HG03432 (cell line): ENCODE results near the gene CNTNAP5.

Experiments
- ATAC-seq: cut with Tn5 transposase; IDR thresholded peaks from one replicate; pipeline ENCODE4 v1.9.1; 2021; ENCODE audit warnings: mild to moderate bottlenecking, moderate library complexity; ENCODE audit not compliant: unreplicated experiment

The CNTNAP5 gene

DNA sequence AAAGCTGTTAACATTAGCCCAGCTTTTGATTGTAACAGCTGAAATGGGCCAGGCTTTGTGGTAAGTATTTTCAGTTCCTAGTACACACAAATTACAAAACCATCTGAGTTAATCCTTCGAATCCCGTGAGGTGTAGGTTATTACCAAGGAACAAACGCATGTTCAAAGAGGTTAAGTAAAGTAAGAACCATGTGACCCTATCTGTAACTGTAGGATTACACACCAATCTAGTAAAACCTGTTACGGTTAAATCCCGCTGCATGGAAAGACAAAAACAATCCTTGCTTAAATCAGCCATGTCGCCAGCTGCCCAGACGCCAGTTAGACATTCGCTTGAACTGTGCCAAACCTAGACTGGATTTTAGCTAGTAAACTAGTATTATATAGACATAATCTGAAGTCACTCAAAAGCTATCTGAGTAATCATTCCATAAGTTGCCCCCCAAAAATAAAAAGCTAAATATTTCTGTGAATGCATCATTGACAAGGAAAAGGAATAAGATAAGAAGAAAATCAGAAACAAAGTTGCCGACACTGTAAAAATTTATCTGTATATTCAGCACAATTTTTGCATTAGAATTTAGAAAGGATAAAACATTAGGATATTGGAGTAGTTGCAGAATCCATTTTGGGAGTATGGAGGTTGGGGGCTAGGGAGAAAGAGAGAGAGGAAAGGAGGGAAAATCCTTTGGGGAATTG is 638.0 kb downstream of the CNTNAP5 start:
- no peak for ATAC-seq

DNA sequence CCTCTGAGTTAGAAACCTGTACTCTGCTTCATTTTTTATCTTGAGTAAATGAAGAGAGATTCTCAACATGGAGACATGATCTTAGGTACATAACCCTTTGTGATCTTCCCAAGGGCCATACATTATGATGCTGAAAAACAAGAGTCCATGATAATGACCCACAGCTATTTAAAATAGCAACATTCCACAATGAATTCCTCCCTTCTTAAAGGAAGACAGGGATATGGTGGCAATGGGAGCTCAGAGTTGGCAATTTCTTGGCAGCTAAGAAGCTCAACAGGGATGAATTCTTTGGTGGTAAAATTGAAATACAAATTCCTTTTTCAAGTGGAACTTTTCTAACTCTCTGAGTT is 638.5 kb downstream of the CNTNAP5 start:
- ATAC-seq: no peak

DNA sequence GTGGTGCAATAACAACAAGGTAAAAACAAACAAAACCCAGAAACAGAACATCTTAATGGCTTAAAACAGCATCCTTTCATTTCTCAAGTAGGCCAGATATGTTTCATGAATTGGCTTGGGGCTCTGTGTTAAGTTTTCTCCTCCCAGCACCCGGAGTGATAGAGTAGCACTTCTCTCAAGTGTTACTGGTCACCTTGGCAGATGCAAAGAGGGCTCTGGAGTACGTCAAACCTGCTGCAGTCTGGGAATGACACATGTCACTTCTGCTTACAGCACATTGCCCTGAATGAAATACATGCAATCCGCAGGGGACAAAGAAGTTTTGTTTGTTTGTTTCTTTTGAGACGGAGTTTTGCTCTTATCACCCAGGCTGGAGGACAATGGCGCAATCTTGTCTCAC is 639.3 kb downstream of the CNTNAP5 start:
- no peak for ATAC-seq

DNA sequence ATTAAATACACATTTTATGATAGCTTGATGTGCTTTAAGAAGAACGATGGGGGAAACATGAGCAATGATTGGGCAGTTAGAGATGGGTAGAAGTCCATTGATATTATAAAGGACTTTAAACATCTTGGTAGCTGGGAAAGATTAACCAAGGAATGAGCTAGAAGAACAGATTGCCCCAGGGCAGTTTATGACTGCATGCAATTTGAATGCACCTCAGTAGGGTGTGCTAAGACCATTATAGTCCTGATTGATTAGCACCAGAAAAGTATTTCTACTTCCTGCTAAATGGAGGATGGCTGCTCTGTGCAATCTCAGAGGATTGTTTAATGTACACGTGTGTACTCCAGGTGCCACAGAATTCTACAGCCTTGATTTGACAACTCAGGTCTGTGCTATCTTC is 641.9 kb downstream of the CNTNAP5 start:
- no peak for ATAC-seq

DNA sequence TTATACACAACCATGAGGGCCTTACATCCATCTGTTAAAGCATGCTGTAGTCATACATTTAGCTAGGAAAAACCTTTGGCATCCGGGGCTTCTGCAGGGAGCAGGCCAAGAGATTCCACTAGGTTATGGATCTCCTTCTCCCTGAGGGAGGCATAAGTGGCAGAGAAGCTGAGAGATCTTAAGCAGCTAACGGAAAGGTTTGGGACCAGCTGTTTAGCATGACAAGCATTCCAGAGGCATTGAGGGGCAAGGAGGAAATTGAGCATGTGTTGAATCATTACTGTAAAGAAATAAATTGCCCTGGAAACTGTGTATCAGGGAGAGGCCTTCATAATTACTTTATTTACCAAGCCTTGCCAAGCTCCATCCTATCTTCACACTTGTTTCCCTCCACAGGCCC is 643.1 kb downstream of the CNTNAP5 start:
- no peak for ATAC-seq

DNA sequence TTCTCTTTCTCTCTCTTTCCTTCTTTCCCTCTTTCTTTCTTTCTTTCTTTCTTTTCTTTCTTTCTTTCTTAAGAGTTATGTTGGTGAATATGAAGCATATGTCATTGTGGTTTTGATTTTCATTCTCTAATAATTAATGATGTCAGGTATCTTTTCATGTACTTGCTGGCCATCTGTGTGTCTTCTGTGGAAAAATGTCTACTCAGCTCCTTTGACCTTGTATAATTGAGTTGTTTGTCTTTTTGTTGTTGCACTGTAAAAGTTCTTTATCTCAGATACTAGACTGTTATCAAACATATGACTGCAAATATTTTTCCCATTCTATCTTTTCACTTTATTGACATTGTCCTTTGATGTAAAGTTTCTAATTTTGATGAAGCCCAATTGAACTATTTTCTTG is 645.1 kb downstream of the CNTNAP5 start:
- no peak for ATAC-seq

DNA sequence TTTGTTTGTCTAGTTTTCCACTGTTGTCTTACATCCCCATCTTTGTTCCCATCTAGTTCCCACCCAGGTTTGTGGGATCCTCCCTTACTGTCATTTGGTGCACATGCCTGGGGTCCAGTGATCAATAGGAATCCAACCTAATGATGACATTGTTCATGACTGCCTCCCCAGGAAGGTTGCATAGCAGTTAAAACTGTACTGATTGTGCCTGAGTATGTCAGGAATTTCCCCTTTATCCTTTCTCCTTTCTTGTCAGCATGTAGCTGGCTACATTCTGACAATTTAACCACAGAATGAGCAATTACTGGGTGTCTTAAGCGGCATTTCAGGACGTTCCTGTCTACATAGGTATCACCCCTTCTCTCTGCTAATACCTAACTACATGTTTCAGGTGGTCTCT is 653.0 kb downstream of the CNTNAP5 start:
- no peak for ATAC-seq

DNA sequence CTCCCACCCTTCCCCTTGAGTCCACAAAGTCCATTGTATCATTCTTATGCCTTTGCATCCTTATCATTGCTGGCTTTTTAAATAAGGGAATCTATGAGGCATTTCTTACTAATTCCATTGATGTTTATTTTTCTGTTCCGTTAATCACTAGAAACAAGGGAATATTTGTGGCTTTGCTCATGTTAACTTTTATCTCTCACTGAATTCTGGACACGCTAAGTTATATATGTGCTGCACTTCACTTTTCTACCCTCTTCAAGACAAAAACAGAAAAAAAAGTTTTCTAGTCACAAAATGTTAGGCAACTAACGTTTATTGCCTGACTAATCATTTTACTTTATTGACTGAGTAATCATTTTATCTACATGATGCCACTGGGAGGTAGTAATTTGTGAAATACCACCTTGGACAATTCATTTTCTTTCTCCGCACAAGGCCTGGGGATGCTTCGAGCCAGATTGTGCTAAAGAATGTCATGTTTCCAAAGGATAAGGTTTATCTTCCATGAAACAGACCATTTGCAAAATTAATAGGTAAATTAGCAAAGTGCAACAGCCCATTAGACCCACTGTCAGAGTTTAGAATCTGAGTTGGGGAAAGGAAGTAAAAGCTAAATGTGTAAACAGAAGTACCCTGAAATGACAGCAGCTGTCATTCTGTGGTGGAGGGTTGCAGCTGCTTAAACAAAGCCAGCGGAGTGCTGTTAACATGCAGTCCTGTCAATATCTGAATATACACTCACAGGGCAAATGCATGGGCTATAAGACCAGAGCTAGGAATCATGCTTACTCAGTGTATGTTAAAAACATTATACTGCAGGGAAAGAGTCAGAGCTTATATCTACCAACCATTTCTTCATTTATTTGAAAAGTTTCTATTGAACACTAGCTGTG is 658.7 kb downstream of the CNTNAP5 start:
- no peak for ATAC-seq

DNA sequence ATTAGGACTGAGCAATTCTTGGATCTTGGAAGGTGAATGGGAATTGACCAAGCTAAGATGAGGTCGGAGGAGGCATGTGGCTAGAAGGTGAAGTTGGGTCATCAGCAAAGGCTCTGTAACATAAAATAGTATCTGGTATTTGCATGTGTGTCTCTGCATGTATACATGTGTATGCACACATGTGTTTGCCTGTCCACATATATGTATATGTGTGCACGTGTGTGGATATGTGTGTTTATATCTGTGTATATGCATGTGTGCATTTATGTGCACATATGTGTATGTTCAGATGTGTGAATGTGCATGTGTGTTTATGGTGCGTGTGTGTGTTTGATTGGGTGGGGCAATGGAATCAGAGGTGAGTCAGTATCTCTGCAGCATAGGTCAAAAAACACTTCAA is 664.3 kb downstream of the CNTNAP5 start:
- no peak for ATAC-seq

DNA sequence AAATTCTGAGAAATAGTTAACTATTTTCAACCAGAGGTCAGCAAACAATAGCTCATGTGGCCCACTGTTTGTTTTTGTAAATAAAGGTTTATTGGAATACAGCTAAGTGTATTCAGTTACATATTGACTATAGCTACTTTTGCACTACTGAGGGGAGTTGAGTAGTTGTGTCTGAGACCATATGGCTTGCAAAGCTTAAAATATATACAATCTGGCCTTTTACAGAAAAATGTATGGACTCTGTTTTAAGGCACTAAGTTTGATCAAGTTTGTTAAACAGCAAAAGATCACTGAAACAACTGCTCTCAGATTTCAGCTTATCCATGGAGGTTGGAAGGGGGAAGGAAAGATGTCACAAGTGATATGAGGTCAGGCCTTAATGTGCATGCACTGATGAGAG is 667.1 kb downstream of the CNTNAP5 start:
- ATAC-seq: no peak

DNA sequence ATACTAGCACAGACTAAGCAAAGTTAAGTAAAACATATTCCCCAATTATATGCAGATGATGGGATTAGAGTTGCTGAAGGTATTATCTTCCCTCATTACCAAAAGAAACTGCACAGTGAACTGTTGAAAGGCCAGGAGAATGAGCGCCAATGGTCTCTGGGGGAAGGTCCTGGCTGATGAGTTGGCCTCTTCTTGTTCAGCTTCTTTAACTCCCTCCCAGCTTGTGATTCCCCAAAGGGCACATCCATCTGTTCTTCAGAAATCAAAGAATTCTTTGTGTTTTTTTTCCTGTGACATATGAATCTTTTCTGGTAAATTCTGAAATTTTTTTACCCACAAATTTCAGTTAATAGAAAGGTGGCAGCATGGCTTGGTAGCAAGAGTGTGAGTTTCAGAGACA is 667.6 kb downstream of the CNTNAP5 start:
- ATAC-seq: no peak

DNA sequence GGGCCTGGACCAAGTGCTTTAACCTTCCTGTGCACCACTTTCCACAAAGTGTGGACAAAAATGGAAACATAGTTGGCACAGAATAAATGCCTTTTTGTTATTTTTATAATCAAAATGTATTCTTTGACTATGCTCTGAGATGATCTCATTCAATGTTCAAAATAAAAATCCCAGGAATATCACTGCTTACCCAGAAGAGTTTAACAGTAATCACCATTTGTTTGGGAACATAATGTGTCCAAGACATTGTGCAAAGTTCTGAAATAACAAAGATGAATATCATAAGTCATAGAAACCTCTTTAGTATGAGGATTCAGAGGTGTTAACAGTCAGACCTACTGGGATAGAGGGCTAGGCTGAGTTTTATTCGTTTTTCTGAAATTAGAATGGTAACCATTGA is 668.1 kb downstream of the CNTNAP5 start:
- ATAC-seq: no peak

DNA sequence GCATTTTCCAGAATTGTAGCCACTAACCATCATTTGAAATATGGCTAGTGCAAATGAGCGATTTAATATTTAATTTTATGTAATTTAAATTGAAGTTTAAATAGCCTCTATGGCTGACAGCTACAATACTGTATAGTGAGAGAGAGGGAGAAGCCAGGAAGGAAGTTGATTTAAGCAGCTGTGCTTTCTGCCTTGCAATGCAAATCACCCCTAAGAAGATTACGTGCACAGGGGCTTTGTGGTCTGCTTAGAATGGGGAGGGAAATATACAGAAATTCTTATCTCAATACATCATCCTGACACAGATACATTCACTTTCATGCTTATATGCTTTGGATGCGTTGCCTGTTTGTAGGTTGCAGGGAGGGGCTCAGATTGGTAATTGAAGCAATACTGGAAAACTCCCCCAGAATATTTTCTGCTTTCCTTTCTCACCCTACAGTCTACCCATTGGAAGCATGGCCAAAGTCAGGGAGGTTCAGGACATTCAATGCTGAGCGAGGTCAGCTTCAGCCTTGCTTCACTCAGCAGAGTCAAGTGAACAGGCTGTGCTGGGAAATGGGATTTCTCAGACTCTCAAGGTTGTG is 674.0 kb downstream of the CNTNAP5 start:
- ATAC-seq: no peak

DNA sequence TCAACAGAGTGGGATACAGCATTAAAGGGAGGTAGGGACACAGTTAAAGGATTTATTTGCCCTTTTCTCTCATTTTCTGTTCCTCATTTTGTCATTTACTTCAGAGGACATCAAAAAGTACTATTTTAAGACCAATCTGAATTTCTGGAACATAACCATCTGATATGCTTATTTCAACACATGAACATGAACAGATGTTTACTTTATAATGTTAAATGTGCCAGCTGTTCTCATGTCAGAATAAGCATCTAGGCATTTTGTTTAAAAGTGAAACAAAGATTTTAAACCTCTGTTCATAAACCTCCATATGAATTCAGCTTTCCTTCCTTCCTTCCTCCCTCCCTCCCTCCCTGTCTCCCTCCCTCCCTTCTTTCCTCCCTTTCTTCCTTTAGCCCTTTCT is 677.7 kb downstream of the CNTNAP5 start:
- ATAC-seq: no peak

DNA sequence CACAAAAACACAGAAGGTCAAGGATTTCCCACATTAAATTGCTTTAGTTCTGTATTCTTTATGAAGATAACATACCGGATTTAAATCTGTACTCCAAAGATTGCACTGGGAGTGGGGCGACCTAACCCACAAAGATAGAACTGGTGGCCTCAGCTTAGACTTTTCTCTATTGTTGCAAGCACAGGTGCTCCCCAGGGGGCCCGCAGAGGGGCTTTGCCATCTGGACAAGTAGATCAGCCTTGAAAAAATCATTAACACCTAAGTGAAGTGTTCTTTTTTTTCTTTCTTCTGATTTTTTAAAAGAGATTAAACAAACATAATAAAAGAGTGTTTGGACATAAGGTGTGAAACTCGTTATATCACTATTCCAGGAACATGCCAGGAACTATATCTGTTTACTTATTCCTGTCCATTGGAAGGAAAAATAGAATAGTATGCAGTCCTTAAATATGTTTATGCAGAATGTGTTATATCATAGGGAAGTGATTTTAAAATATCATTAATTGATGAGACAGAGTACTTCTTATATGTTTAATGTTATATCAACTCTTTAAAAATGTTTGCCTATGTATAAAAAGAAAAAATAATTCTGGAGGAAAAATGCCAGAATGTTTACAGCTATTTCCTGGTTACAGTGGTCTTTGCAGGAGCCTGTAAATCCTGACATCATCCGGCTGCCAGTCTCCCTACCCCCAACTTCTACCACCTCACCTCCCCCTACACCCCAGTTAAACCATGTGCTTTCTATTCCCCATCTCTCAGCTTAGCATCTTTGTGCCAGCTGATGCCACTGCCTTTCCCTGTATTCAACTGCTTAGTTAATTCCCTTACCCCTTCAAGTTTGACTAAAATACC is 679.2 kb downstream of the CNTNAP5 start:
- ATAC-seq: no peak

DNA sequence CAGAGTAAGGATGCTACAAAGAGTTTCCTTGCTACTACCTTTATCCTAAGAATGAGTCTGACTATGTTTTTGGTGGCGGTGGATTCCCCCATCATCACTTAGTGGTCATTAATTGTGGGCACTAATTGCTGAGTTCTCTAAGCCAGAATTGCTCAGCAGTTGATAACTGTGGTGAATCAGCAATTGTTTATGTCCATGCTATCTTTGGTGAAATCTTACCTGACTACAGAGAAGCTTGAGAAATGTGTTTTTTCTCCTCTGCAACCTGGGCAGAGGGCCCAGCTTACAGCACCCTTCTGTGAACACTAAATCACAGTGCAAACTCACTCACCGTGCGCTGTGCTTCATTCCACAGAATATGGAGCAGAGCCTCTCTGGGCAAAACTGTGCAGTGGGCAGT is 683.6 kb downstream of the CNTNAP5 start:
- ATAC-seq: no peak

DNA sequence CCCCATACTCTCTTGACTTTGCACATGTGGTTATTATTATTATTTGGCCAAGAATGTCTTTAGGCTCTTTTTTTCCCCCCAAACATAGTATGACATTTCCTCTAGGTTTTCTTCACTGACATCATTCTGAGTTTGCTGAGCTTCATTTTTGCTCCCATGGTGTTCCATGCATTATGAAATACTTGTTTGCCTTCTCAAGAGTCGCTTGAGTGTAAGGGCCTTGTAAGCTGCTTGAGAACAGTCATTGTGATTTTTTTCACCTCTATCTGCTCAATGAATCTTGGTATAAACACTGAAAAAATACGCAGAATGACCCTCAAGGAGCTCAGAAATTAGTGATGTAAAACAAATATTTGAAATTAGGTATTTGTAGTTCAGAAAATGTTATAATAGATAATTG is 688.9 kb downstream of the CNTNAP5 start:
- no peak for ATAC-seq

DNA sequence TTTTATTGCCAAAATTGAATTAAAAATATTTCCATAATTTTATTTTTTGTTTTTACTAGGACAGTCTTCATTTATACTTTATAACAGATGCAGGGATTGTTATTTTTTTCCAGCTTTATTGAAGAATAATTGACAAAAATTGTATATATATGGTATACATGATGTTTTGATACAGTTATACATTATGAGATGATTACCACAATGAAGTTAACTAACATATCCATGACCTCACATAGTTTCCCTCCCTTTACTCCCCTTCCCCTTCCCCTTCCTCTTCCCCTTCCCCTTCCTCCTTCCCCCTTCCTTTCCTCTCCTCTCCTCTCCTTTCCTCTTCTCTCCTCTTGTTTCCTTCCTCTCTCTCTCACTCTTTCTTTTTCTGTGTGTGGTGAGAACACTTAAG is 700.1 kb downstream of the CNTNAP5 start:
- ATAC-seq: no peak

DNA sequence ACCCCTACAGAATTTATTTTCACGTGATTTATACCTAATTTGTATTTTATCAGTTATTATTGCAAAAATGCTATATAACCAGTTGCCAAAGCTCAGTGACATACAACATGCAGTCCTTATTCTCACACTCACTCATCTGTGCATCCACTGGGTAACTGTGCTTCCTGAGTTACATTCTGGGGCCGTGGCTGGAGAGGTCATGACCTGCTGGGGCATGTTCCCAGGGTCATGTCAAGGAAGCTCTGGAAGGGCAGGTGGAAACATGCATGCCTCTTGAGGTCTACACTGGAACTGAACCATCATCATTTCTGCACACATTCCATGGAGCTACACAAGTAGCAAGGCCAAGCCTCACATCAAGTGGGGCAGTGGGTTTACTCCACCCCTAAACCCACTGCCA is 715.5 kb downstream of the CNTNAP5 start:
- ATAC-seq: no peak

DNA sequence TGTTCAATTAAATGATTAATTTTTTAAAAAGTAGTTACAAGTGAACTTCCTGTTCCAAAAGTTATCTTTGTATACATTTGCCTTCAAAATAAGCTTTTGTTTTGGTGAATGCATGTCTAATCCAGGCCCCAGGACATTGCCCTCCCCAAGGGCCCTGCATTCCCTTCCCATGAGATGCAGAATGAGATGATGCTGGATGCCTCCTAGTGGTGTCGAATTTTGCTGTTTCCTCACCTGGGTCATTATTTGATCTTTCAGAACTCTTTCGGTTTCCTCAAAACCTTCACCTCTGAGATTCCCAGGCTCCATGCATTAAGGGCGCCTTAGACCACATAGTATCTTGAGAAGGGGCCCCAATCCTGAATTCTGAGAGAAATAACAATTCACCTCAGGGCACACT is 728.8 kb downstream of the CNTNAP5 start:
- ATAC-seq: no peak

DNA sequence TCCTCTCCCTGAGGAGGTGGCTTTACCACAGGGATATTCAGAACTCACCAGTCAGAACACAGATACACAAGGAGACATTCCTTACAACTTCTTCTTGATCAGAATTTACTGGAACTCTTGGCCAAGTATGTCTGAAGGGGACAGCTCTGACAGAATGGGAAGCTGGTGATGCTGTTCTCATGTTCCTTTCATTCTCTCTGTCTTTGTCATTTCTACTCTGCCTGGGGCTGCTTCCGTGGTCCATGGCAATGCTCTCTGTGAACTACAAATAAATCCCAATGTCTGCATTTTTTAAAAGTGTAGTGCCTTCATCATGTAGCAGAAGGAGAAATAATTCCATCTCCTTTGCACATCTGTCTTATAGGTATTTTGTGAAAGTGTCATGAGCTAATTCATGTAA is 730.3 kb downstream of the CNTNAP5 start:
- no peak for ATAC-seq
